G401.6 (cell line): ENCODE data around the gene OTOP3.

Experiments used
- FAIRE-seq: peaks from 2 replicates; lab custom pipeline; 2012; peaks lifted over from hg19 to GRCh38; lab: Jason Lieb, UNC

Gene OTOP3

DNA sequence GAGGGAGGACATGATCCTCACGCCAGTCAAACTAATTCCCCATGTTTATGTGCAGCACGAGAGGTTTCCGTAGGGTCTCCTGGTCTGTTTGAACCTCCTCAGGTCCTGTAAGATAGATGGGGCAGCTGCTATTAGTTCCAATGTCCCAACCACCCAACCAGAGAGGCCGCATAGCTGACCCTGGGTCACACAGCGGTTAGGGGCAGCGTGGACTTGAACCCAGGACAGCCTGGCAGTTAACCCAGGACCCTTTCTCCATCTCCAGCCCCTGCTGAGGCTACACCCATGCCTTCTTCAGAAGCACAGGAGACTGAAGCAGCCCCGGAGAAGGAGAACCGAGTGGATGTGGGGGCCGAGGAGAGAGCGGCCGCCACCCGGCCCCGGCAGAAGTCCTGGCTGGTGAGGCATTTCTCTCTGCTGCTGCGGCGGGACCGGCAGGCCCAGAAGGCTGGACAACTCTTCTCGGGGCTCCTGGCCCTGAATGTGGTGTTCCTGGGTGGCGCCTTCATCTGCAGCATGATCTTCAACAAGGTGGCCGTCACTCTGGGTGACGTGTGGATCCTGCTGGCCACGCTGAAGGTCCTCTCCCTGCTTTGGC is 5.5 kb downstream of the OTOP3 start:
- no peak for FAIRE-seq

DNA sequence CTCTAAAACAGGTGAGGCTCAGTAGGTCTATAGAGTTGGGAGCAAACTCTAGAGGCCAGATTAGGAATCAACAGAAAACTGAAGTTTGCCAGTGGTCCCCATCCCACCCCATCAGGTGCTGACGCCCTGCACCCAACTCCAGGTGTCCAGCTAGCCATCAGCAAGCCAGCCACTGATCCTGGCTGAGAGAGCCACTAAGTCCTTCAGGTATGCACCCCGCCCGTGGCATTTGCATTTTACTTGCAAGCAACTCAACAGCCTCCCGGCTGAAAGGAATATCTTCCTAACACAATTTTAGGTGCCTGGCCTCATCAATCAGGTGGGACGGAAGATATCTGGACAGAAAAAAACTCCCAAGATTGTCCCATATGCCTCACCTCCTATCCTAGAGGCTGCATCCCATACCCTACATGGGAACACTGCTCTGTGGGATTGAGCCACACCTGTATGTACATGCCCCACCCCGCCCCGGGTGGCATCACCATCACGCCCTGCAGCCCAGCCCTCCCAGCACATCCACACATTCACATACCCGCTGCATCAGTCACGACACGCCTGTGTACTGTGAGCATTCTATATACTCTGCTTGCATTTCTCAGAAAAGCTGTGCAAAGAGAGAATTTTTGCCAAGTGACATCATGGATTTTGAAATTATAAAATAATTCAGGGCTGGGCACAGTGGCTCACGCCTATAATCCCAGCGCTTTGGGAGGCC is 8.3 kb downstream of the OTOP3 start:
- no peak for FAIRE-seq

DNA sequence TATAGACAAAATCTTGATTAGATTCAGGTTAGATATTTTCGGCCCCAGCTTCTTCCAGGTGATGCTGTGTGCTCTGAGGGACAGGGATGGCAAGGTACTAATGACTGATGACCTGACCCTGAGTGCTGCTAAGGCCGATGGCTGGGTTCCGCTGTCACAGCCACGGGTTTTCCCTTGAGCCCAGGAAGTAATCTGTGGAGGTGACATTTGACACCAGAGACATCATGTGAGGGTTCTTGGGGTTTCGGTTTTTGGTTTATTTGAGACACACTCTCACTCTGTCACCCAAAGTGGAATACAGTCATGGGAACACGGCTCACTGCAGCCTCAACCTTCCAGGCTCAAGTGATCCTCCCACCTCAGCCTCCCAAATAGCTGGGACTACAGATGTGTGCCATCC is 9.8 kb downstream of the OTOP3 start:
- FAIRE-seq: no peak

DNA sequence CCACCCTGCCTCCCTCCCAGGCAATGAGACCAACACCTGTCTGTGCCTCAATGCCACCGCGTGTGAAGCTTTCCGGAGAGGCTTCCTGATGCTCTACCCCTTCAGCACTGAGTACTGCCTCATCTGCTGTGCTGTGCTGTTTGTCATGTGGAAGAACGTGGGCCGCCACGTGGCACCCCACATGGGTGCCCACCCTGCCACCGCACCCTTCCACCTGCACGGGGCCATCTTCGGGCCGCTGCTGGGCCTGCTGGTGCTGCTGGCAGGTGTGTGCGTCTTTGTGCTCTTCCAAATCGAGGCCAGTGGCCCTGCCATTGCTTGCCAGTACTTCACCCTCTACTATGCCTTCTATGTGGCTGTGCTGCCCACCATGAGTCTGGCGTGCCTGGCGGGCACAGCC is 10.9 kb downstream of the OTOP3 start:
- FAIRE-seq: no peak

DNA sequence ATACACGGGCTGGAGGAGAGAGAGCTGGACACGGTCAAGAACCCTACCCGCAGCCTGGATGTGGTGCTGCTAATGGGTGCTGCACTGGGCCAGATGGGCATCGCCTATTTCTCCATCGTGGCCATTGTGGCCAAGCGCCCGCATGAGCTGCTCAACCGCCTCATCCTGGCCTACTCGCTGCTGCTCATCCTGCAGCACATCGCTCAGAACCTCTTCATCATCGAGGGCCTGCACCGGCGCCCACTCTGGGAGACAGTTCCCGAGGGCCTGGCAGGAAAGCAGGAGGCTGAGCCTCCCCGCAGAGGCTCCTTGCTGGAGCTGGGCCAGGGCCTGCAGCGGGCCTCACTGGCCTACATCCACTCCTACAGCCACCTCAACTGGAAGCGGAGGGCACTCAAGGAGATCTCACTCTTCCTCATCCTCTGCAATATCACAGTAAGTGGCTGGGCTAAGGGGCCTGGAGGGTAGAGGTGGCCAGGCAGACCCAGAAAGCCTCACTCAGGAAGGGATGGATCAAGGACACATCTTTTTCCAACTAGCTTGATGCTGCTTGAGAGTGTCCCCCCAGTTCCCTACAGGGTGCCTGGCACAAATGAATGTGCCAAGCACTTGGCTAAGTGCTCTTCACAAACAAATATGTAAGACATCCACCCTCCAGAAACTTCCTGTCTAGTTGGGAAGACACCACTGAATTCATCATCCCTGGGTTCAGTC is 11.5 kb downstream of the OTOP3 start:
- no peak for FAIRE-seq

DNA sequence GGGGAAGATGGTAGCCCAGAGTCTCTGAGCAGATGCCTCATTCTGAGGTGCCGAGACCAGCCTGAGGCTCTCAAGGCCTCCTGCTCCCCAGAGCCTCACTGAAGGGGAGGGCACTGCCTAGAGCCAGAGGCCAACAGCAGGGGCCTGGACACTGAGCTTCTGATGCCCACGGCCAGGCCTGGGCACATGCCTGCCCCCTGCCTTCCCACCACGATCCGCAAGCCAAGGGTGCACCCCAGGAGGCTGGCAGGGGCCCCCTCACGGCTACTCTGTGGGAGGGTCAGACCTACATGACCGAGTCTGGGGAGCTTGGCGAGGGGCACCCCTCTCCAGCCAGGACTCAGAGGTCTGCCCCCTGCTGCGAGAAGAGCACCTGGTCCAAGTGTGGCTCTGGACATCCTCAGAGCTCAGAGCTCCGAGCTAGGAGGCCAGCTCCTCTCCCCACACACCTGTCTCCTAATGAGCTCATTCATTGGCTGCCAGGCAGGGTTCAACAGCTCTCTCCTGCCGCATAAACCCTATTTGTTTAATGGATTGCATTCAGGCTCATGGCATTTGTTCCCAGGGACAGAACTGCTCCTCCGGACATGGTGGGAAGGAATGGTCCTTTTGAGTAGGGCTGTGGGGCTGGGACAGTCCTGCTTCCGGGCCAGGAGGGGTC is 13.9 kb downstream of the OTOP3 start:
- FAIRE-seq: no peak

DNA sequence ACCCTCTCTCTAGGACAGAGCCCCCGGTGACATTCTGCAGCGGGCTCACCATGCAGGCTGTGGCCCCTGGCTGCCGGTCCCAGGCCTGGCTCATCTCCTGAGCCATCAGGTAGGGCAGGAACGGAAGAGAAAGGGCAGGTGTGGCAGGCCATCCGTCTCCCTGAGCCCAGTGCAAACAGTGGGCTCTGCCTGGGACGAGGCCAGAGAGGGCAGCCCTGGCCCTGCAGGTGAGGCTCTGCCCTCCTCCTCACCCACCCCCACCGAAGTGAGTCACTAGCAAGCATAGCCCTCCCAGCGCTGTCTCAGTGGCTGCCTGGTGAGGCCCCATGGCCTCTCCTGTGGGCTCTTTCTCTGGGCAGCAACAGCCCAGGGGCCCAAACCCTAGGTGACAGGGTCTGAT is 14.5 kb downstream of the OTOP3 start:
- FAIRE-seq: no peak

DNA sequence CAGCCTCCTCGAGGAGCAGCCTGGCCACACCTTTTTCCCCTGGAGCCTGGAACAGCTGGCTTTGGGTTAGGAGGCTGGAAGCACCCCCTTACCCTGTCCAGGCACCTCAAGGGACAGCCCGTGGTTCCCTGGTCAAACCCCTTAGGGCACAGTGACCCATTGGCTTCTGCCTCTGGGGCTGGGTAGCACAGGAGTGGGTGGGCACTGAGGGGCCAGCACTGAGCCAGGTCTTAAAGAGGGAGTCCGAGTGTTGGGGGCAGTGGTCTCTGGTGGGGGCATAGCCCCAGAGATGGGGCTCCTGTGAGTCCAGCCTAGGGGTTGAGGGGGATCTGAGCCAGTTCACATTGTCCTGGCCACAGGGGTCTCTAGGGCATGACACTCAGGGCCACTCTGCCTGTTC is 15.4 kb downstream of the OTOP3 start:
- no peak for FAIRE-seq

DNA sequence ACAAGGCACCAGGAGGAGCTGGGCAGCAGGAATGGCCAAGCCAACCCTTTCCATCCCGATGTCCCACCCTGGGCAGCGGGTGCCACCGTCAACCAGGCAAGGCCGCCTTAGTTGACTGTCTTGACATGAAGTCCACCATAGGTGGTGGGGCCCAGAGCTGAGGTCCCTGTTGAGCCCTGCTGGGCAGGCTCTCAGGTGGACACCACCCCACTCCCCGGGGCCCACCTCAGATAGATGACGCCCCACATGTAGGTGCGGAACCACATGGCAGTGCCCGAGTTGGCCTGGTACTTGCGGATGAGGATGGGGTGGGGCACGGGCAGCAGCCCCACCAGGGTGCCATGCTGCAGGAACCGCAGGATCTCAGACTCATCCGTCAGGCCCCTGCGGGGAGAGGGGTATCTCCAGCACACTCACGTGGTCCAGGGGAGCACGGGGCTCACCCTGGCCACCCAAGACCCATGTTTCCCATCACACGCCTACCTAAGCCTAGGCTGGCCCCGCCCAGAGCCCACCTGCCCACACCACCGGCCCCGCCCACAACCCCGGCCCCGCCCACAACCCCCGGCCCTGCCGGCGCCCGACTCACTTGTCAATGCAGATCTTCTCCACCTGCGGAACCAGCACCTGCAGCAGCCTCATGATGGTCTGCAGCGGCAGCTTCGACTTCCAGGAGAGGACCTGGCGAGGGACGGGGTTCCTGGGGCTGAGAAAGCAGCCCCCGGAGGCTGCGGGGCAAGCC is 16.2 kb downstream of the OTOP3 start:
- FAIRE-seq: no peak

GRCh38 chr17:74952431-74953133 is 16.9 kb downstream of the OTOP3 start:
- FAIRE-seq: no peak

DNA sequence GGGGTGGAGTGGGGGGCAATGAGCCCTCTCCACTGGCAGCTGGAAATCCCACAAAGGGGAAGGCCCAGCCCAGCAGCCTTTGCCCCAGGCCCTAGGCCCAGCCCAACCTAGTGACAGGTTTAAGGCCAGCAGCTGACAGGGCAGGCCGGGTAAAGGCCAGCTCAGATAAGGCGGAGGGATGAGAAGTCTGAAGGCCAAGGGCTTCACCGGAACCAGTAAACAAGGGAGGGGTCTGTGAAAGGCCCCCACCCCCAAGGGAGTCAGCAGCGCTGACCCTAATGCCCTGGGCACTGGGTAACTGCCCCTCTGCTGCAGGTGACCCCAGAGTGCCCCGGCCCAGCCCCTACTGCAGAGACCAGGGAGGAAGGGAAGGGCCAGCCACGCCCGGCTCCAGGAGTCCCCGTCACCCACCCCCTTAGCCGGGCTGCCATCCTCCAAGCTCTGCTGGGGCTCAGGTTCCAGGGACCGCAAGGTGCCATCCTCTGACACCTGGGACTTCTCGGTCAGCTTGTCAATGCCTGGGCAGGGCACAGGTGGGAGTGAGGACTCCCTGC is 17.5 kb downstream of the OTOP3 start:
- FAIRE-seq: no peak

DNA sequence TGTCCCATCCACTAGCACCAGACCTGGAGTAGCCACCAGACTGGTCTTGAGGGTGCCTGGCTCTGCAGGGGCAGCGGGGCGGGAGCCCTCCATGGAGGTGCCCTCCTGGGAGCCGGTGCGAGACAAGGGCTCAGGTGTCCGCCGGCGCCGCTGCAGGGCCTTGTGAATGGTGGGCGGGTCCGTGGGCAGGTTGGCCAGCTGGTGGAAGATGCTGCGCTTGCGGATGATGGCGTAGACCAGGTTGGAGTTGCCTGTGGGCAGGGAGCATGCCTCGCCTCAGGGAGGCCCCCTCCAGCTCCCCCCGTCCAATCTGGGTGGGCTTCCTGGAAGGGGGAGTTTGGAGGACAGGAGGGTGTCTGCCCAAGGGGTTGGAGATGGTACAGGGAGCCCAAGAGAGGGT is 18.4 kb downstream of the OTOP3 start:
- no peak for FAIRE-seq

GRCh38 chr17:74954665-74955421 is 19.1 kb downstream of the OTOP3 start:
- FAIRE-seq: no peak

DNA sequence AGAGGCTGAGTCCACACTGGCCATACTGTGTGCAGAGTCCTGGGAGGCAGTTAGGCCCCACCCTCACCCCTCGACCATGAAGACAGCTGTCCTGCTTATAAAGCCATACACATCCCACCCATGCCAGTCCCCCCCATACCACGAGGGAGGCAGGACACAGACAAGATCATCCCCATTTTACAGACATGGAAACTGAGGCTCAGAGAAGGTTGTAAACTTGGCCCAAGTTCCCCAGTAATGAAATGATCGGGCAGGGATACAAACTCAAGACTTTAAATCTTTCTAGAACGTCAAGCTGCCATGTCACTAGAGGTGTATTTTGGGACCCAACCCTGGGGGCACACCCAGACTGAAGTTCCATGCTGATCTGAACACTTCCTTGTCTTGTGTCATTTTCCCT is 20.4 kb downstream of the OTOP3 start:
- no peak for FAIRE-seq

GRCh38 chr17:74957935-74958740 is 22.4 kb downstream of the OTOP3 start:
- peak; percentile 87 for FAIRE-seq

DNA sequence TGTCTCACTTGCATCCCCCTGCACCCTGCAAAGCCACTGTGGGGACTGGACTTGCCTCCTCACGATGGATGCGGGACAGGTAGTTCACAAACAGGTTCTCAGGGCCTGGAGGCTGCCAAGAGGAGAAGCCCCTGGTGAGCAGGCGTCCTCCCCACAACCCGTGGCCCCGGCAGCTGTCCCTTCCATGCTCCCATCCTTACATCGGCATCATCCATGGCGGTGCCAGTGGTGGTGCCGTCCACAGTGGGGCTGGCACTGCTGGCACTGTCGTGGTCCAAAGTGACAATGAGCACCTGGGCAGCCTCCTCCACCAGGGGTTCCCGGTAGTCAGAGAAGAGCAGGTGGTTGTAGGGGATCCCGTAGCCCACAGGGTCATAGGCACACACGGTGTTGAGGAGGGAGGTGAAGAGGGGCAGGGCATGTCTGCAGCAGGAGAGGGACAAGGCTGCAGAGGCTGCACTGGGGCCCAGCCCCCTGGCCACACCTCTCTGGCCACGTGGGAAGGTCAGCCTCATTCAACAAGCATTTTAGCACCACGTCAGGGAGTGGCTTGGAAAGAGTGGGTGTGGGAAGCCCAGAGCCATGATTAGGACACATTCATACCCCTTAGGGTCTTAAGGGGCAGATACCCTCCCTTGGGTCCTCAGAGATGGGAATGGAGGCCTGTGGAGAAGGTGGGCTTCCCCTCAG is 24.3 kb downstream of the OTOP3 start:
- peak; percentile 15 for FAIRE-seq

- FAIRE-seq: peak; percentile 79
These were observed 25.1 kb downstream of the OTOP3 start for GRCh38 chr17:74960570-74961342.

DNA sequence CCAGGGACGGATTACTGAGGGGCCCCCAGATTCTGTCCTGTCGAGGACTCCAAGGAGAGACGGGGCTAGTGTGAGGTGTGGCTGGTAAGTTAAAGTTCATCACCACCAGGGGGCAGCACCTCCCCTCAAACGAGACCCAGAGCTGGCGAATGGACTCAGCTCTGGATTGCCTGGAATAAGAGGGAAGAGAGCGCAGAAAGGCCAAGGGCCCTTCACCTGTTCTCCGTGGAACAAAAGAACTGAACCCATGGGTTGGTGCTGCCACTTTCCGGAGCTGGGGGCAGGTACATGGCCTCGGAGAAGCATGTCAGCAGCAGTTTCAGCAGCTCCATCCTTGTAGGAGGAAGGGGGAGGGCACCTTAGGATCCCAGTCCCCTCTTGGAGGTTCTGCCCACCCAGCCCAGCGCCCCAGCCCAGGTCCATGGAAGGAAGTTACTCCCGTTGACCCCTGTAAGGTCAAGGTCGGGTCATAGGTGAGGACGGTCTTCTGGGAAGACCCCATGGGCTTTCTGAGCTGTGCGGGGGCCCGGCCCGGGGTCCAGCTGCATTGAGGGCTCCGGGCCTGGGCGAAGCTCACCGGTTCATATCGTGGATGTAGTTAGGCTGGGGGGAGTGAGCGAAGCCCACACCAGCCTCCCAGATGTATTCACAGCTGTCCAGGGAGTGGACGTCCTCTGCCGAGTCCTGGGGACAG is 26.1 kb downstream of the OTOP3 start:
- peak; percentile 92 for FAIRE-seq
